ENCODE results near the gene KIAA0408.

KIAA0408 gene

DNA sequence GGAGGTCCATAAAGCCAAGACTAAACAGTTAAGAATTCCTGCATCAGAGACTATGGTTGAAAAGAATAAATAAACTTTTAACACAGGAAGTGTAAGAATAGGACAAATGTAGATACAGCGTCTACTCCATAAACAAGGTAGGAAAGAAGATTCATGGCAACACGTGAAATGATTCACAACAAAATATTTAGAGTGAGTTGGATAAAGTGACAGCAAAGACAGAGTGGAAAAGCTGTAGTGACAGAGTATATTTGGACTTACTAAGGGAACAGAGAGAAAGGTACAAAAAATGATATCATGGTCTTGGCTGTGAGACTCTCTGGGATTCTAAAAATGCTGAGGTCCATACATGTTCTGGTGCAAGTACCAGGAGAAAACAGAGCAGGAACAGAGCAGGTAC lies 21.9 kb upstream of the KIAA0408 start:
- TF ChIP-seq, protein P1, sequence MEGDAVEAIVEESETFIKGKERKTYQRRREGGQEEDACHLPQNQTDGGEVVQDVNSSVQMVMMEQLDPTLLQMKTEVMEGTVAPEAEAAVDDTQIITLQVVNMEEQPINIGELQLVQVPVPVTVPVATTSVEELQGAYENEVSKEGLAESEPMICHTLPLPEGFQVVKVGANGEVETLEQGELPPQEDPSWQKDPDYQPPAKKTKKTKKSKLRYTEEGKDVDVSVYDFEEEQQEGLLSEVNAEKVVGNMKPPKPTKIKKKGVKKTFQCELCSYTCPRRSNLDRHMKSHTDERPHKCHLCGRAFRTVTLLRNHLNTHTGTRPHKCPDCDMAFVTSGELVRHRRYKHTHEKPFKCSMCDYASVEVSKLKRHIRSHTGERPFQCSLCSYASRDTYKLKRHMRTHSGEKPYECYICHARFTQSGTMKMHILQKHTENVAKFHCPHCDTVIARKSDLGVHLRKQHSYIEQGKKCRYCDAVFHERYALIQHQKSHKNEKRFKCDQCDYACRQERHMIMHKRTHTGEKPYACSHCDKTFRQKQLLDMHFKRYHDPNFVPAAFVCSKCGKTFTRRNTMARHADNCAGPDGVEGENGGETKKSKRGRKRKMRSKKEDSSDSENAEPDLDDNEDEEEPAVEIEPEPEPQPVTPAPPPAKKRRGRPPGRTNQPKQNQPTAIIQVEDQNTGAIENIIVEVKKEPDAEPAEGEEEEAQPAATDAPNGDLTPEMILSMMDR (IDR thresholded peaks at IDR 0.05; ENCODE audit: control insufficient read depth, insufficient read depth, low read depth, low read length, missing control alignments): no peak
- no peak overlapping the region for H3K4me3 ChIP-seq (ENCODE audit: control insufficient read depth, low read depth, low read length)
- DNase-seq (ENCODE audit: low read depth): no peak

DNA sequence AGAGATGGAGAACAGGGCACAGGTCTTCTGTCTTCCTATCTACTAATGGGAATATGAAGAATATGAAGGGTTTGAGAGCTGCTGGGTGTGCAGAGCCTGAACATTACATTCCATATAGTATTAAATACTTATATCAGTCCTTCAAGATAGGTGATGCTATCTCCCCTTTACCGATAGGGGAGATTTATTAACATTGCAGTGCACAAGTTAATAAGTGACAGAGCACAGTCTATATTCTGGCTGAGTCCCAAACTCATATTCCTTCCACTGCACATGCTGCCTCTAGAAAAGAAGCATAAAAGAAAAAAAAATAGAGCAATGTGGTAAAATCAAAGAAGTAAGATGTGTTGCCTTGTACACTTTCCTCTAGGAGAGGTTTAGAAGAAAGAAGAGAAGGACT lies 18.5 kb upstream of the KIAA0408 start:
- TF ChIP-seq, protein P1 (IDR thresholded peaks at IDR 0.05; ENCODE audit: control insufficient read depth, insufficient read depth, low read depth, low read length, missing control alignments): no peak
- no peak for DNase-seq (ENCODE audit: low read depth)
- no peak overlapping the region for H3K4me3 ChIP-seq (ENCODE audit: control insufficient read depth, low read depth, low read length)

DNA sequence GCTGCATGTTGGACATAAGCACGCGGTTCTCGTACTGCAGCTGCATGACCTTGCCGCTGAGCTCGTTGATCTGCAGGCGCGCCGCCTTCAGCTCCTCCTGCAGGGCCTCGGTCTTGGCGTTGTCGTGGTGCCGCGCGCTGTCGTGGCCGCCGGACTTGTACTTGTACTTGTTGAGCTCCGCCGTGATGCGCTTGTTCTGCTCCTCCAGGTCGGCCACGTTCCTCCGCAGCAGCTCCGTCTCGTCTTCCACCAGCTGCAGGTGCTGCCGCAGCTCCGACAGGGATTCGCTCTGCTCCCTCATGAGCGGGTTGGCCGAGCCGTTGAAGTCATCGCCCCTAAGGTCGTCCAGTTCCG lies 16.6 kb upstream of the KIAA0408 start:
- TF ChIP-seq, protein P1 (IDR thresholded peaks at IDR 0.05; ENCODE audit: control insufficient read depth, insufficient read depth, low read depth, low read length, missing control alignments): no peak
- DNase-seq (ENCODE audit: low read depth): no peak
- H3K4me3 ChIP-seq (ENCODE audit: control insufficient read depth, low read depth, low read length): no peak overlapping the region

DNA sequence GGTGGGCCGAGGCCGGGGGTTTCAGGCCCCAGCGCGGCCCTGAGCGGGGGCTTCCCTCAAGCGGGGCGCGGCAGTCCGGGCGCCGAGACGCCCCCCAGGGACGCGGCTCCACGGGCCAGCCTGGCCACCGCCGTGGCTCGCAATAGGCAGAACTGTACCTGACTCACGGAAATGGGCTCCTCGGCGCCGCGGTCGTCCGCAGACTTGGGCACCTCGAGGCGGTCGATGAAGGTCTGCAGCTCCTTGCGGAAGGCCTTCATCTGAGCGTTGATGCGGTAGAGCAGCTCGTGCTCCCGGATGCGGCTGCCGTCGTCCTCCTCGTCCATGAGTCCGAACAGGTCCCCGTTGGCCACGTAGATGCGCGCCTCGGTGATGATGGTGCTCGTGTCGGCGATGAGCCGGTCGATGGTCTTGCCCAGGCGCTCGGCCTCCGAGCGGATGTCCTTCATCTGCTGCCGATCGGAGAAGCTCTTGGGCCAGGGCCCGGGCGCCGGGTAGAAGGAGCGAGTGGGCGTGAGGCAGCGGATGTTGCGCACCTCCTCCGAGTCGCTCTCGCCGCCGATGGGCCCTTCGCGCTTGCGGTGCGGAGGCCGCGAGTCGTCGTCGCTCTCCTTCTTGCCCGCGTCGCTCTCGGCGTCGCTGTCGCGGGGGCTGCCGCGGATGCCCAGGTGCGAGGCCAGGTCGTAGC lies 16.1 kb upstream of the KIAA0408 start:
- no peak for DNase-seq (ENCODE audit: low read depth)
- TF ChIP-seq, protein P1 (IDR thresholded peaks at IDR 0.05; ENCODE audit: control insufficient read depth, insufficient read depth, low read depth, low read length, missing control alignments): no peak
- H3K4me3 ChIP-seq (ENCODE audit: control insufficient read depth, low read depth, low read length): no peak overlapping the region

DNA sequence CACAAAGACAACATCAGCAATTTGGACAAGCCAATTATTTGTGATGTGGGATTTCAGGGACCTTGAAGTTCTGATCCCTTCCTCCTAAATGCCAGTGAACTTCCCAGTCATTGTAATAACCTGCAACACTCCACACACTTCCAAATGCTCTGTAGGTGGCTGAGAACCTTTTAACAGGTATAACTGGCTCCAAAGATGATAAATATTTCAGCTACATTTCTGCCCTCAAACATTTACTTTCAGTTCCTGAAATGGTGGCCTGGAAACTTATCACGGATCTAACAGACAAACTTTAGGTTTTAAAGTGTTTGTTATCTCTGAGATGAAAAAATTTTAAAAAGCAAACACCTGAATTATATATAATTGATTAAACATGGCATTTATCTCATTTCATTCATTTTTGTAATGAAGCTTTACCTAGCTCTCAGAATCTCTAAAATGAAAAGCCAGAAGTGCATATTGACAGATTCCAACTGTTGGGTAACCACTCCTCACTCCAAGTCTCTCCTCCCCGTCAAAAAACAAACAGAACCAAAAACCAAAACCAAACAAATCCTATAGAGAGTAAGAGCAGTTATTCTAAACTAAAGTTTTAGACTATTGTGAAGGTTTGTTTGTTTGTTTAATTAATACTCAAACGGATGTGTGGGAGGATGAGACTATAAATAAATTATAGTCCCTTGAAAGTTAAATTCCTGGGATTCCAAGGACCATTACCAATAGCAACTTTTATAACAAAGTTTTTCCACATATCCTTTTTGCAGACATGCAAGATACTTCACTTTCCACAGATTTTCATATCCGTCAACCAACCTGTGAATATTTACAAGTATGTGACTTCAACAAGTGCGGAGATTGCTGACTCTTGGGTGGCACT lies 12.4 kb upstream of the KIAA0408 start:
- TF ChIP-seq, protein P1 (IDR thresholded peaks at IDR 0.05; ENCODE audit: control insufficient read depth, insufficient read depth, low read depth, low read length, missing control alignments): no peak
- no peak overlapping the region for H3K4me3 ChIP-seq (ENCODE audit: control insufficient read depth, low read depth, low read length)
- no peak for DNase-seq (ENCODE audit: low read depth)

DNA sequence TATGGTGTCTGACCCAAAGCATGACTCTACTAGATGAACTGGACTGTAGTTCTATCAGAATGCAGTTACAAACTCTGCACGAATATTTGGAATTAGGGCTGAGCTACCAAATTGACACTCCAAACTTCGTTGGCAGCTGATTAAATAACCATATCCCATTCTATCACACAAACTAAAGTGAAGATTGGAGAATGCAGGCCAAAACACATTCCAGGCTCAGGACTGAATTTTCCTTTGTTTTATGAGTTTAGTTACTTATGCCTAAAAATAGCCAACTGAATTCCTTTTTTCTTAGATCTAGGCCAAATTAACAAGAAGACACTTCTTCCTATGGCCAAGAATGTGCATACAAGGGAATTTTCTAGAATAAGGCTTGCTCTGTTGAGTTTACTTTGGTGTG lies 9.7 kb upstream of the KIAA0408 start:
- DNase-seq (ENCODE audit: low read depth): no peak
- no peak overlapping the region for H3K4me3 ChIP-seq (ENCODE audit: control insufficient read depth, low read depth, low read length)
- TF ChIP-seq, protein P1 (IDR thresholded peaks at IDR 0.05; ENCODE audit: control insufficient read depth, insufficient read depth, low read depth, low read length, missing control alignments): no peak

All from AG09309 (cell line).